Gastroesophageal sphincter (tissue), 3 donors: ENCODE data around the gene OR6B3.

Experiments used
- CTCF ChIP-seq, 4 experiments: fragments of 200-600 bp in 2 of 4; fragments of 450-650 bp in 2 of 4; sonication (generic) in 1 of 4; IDR thresholded peaks; one replicate each; pipeline ENCODE4 v1.5.1; 2017 to 2019; ENCODE audit warnings: antibody characterized with exemption in 4 of 4, mild to moderate bottlenecking in 2 of 4, moderate library complexity in 2 of 4
- EP300 ChIP-seq: sonication (generic); formaldehyde crosslinking; IDR thresholded peaks from one replicate; pipeline ENCODE4 v1.6.1; 2017; ENCODE audit warnings: antibody characterized with exemption, mild to moderate bottlenecking
- POLR2A ChIP-seq, 2 donors: fragments of 450-650 bp; IDR thresholded peaks; one replicate each; pipeline ENCODE4 v1.6.1; 2017; ENCODE audit warnings: antibody characterized with exemption in 2 of 2, mild to moderate bottlenecking in 2 of 2, moderate library complexity in 1 of 2
- POLR2AphosphoS5 ChIP-seq: sonication (generic); formaldehyde crosslinking; IDR thresholded peaks from one replicate; pipeline ENCODE4 v1.6.1; 2017; ENCODE audit warnings: antibody characterized with exemption

- no peak for TF ChIP-seq POLR2AphosphoS5
- no peak for TF ChIP-seq CTCF (IDR thresholded peaks at IDR 0.05)
- no peak for TF ChIP-seq POLR2A (IDR thresholded peaks at IDR 0.05)
- no peak for TF ChIP-seq EP300
Observed at GRCh38 chr2:240055177-240055917, 2.0 kb upstream of the OR6B3 start.
